HEK293T (cell line): ENCODE results near the gene ASF1A.

ENCODE experiments used
- ARNT ChIP-seq: fragments of 450-650 bp; IDR thresholded peaks from 2 replicates; pipeline ENCODE4 v1.6.1; 2017; ENCODE audit warnings: mild to moderate bottlenecking
- ELF4 ChIP-seq: fragments of 450-650 bp; IDR thresholded peaks from 2 replicates; pipeline ENCODE4 v1.6.1; 2017; ENCODE audit warnings: antibody characterized with exemption
- FOXA1 ChIP-seq: fragments of 450-650 bp; IDR thresholded peaks from 2 replicates; pipeline ENCODE4 v1.6.1; 2016; ENCODE audit warnings: mild to moderate bottlenecking
- FOXK2 ChIP-seq: fragments of 450-650 bp; IDR thresholded peaks from 2 replicates; pipeline ENCODE4 v1.6.1; 2016; ENCODE audit warnings: mild to moderate bottlenecking
- FOXM1 ChIP-seq: fragments of 450-650 bp; IDR thresholded peaks from 2 replicates; pipeline ENCODE4 v1.6.1; 2017; ENCODE audit warnings: mild to moderate bottlenecking, borderline replicate concordance
- L3MBTL2 ChIP-seq: fragments of 450-650 bp; conservative IDR thresholded peaks from 2 replicates; pipeline ENCODE4 v1.6.1; 2016; ENCODE audit warnings: mild to moderate bottlenecking
- LEF1 ChIP-seq: fragments of 450-650 bp; IDR thresholded peaks from 2 replicates; pipeline ENCODE4 v1.6.1; 2017; ENCODE audit warnings: mild to moderate bottlenecking, borderline replicate concordance
- NFRKB ChIP-seq: fragments of 450-650 bp; IDR thresholded peaks from 2 replicates; pipeline ENCODE4 v1.6.1; 2016; ENCODE audit warnings: mild to moderate bottlenecking, moderate library complexity
- SP1 ChIP-seq: fragments of 450-650 bp; IDR thresholded peaks from 2 replicates; pipeline ENCODE4 v1.6.1; 2017
- SUZ12 ChIP-seq: fragments of 450-650 bp; IDR thresholded peaks from 2 replicates; pipeline ENCODE4 v1.6.1; 2016; ENCODE audit warnings: mild to moderate bottlenecking
- ZNF384 ChIP-seq: fragments of 450-650 bp; IDR thresholded peaks from 2 replicates; pipeline ENCODE4 v1.6.1; 2016
- TF ChIP-seq, protein P1 (sequence below): fragments of 450-650 bp; IDR thresholded peaks from 2 replicates; pipeline ENCODE4 v1.6.1; 2016

DNA sequence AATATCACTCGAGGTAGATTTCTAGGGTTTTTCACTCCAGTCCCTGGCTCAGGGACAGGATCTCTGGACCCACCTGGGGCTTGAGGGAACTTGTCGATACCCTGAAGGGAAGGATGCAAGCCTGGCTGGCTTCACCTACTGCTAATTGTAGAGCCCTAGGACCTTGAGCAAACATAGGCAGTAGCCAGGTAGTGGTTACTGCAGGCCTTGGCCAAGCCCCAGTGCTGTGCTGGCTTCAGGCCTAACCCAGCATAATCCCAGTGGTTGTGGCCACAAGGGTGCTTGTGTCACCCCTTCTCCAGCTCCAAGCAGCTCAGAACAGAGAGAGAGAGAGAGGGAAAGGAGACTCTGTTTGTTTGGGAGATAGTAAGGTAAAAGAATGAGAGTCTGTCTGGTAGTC, 46.8 kb downstream of the ASF1A start:
- TF ChIP-seq FOXM1 (no peak), FOXK2 (no peak), SP1 (no peak), FOXA1 (no peak), L3MBTL2 (no peak), NFRKB (no peak), LEF1 (no peak), ZNF384 (no peak), SUZ12 (no peak), ELF4 (no peak), ARNT (no peak)
- TF ChIP-seq, protein P1, sequence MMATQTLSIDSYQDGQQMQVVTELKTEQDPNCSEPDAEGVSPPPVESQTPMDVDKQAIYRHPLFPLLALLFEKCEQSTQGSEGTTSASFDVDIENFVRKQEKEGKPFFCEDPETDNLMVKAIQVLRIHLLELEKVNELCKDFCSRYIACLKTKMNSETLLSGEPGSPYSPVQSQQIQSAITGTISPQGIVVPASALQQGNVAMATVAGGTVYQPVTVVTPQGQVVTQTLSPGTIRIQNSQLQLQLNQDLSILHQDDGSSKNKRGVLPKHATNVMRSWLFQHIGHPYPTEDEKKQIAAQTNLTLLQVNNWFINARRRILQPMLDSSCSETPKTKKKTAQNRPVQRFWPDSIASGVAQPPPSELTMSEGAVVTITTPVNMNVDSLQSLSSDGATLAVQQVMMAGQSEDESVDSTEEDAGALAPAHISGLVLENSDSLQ = no peak
